22Rv1 (cell line): ENCODE results near the gene ZCCHC7.

Experiments
- CTCF ChIP-seq: fragments of 450-650 bp; IDR thresholded peaks from 2 replicates; pipeline ENCODE4 v1.5.1; 2017; ENCODE audit warnings: mild to moderate bottlenecking
- ZFX ChIP-seq: fragments of 450-650 bp; IDR thresholded peaks from 2 replicates; pipeline ENCODE4 v1.6.1; 2017; ENCODE audit warnings: antibody characterized with exemption, borderline replicate concordance

GRCh38 chr9:37325778-37326177, 205.4 kb downstream of the ZCCHC7 start:
- TF ChIP-seq CTCF (no peak), ZFX (no peak)
